Activated CD8-positive, alpha-beta memory T cell treated with anti-CD3 and anti-CD28 coated beads, Interleukin-2, amount 50 U/mL, for 1 hour (primary cell): ENCODE measurements around the gene TMEM18.

Experiments used
- DNase-seq: peaks from one replicate; pipeline ENCODE4 v3.0.0-alpha.2; 2020; ENCODE audit errors: extremely low read depth

TMEM18 gene

GRCh38 chr2:672606-672905, 4.7 kb downstream of the TMEM18 start:
- DNase-seq: no peak

- no peak for DNase-seq
These were observed 5.2 kb downstream of the TMEM18 start for GRCh38 chr2:671787-672605.

GRCh38 chr2:671072-671471, 6.1 kb downstream of the TMEM18 start:
- DNase-seq: no peak

GRCh38 chr2:670637-671036, 6.6 kb downstream of the TMEM18 start:
- no peak for DNase-seq

- no peak for DNase-seq
These were observed 7.9 kb downstream of the TMEM18 start for GRCh38 chr2:669323-669722.

GRCh38 chr2:668000-668398, 9.2 kb downstream of the TMEM18 start:
- DNase-seq: no peak

GRCh38 chr2:667332-667999, 9.7 kb downstream of the TMEM18 start:
- no peak for DNase-seq

GRCh38 chr2:666441-666840, 10.8 kb downstream of the TMEM18 start:
- no peak for DNase-seq

GRCh38 chr2:665340-666073, 11.7 kb downstream of the TMEM18 start:
- no peak for DNase-seq

GRCh38 chr2:664063-664462, 13.1 kb downstream of the TMEM18 start:
- DNase-seq: no peak

- DNase-seq: no peak
These were observed 14.0 kb downstream of the TMEM18 start for GRCh38 chr2:663221-663620.

GRCh38 chr2:661360-661635, 15.9 kb downstream of the TMEM18 start:
- DNase-seq: no peak

GRCh38 chr2:660586-661359, 16.4 kb downstream of the TMEM18 start:
- no peak for DNase-seq

GRCh38 chr2:660029-660428, 17.2 kb downstream of the TMEM18 start:
- no peak for DNase-seq

- no peak for DNase-seq
These were observed 18.8 kb downstream of the TMEM18 start for GRCh38 chr2:658426-658825.

- no peak for DNase-seq
These were observed 19.4 kb downstream of the TMEM18 start for GRCh38 chr2:657766-658165.

- no peak for DNase-seq
These were observed 20.5 kb downstream of the TMEM18 start for GRCh38 chr2:656676-657075.

GRCh38 chr2:655626-656025, 21.6 kb downstream of the TMEM18 start:
- DNase-seq: no peak

- no peak for DNase-seq
These were observed 22.3 kb downstream of the TMEM18 start for GRCh38 chr2:654896-655295.

GRCh38 chr2:653645-654425, 23.4 kb downstream of the TMEM18 start:
- DNase-seq: no peak

- no peak for DNase-seq
These were observed 24.2 kb downstream of the TMEM18 start for GRCh38 chr2:652881-653480.
